ENCODE data around the gene FXYD3. TPM values are rescaled to one million over a fixed set of nuclear protein-coding genes. Genes with fewer than 3 reads are reported as not detected.
A peak's percentile ranks its signal among the peaks of the same experiment; 100 is the strongest.

FXYD3 gene
- total RNA-seq, 1 experiment from 2014 or later, result not detected

DNA sequence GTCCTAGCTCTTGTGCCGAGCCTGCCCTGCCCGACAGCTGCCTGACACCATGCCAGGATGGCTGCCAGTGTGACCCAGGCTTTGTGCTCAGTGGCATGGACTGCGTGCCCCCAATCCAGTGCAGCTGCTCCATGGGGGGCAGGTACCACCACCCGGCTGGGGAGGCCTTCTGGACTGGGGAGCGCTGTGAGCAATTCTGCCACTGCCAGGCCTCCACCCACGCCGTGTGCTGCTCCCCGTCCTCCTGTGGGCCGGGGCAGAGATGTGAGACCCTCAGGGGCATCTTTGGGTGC is 9.4 kb upstream of the FXYD3 start:
- DNase-seq (ENCODE audit: low spot score), result no peak

DNA sequence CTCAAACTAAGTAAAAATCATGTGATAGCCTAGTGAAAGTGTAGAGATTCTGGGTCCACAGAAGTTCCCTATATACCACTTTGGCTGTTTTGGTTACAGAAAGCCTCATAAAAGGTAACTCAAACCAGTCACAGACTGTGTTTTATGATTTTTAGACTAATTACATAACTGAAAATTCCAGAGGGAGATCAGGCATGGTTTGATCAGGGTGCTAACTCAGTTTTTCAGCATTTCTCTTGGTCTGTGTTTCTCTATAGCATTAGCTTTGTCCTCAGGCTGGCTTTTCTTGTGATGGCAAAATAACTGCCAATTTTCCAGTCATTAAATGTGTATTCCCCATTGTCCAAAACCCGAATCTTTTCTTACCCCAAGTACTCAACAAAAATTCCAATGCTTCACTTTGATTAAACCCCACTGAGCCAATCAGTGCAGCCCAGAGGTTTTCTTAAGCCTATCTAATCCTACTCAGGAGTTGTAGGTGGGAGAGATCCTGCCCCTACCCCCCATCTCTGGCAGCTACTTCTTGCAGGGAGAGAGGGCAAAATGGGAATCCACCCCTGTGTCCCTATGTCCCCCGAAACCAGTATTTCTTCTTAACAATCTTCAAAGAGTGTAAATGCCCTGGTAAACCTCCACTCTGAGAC is 8.6 kb upstream of the FXYD3 start:
- DNase-seq (ENCODE audit: low spot score), result no peak

DNA sequence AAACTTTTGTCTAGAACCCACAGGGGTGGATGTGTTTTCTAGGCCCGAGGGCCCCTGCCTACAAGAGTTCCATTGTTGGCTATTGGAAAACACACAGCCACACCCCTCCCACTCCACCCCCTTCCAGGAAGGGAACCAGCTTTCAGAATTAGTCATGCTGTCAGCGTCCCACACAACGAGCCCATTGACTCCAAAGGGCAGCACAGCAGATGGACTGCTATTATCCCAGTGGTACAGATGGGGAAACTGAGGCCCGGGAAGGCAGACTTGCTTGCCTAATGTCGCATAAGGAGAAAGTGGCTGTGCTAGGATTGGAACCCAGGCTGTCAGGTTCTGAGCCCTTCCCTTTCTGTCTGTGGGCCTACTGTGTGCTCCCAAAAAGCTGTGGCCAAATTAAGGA is 8.1 kb upstream of the FXYD3 start:
- DNase-seq (ENCODE audit: low spot score), result peak; percentile 62

DNA sequence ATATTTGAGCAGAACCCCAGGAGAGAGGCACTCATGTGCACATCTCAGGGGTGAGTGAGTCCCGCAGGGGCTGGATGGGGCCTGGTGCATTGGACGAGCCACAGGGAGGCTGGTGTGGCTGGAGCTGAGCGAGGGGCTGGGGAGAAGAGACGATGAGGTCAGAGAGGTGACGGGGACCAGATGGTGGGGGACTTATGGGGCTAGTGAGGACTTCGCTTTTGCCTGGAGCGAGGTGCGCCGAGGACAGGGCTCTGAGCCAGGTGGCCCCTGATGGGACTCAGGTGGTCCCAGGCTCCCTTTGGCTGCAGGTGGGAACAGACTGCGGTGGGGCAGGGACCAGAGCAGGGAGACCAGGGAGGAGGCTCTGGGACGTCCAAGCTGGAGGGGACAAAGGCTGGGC is 6.9 kb upstream of the FXYD3 start:
- no peak for DNase-seq (ENCODE audit: low spot score)

GRCh38 chr19:35109395-35110112 is 6.1 kb upstream of the FXYD3 start:
- no peak for DNase-seq (ENCODE audit: low spot score)

- DNase-seq (ENCODE audit: low spot score), result no peak
Observed at GRCh38 chr19:35110974-35111373, 4.6 kb upstream of the FXYD3 start.

DNA sequence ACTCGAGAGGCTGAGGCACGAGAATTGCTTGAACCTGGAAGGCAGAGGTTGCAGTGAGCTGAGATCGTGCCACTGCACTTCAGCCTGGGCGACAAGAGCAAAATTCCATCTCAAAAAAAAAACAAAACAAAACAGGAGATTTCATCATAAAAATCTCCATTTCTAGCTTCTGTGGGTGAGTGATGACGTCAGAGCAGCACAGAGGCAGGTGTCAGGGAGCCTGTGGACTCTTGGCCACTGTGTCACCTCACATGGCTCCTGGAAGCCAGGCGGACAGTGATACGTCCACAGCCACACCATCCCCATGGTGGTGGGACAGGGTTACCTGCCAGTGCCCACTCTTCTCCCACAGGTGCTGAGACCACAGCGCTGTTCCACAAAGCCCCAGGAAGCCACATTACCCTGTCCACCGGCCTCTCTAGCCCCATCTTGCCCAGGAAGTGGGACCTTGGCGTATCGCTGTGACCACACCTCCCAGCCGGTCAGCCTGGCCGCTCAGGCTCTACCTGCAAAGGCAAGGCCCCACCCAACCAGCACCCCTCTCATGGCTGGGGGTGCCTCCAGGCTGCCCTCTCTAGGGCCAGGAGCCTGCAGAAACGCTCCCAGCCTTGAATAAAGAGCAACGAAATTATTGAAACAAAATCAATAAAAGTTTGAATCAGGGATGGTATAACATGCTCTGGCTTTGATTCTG is 2.5 kb upstream of the FXYD3 start:
- no peak for DNase-seq (ENCODE audit: low spot score)

- peak; percentile 59 for DNase-seq (ENCODE audit: low spot score)
Observed at GRCh38 chr19:35114353-35115176, 1.1 kb upstream of the FXYD3 start.

- DNase-seq (ENCODE audit: low spot score), result no peak
Observed at GRCh38 chr19:35116072-35116801, 614 bp downstream of the FXYD3 start.

DNA sequence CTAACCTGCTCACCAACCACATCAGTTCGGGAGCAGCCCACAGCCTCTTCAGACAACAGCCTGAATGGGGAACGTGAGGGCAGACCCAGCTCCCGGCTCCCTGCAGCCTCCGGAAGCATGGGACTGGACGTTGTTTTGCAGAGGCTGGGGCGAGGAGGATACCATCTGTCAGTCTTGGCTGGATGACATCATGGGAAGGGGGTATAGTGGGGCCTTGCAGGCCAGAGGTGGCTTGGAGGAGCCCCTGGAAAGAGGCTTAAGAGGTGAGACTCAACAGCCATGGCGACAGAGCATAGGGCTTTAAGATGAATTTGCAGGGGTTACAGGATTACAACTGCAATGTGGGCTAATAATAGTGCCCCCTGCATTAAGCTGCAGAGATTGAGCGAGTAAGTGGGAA is 1.5 kb downstream of the FXYD3 start:
- no peak for DNase-seq (ENCODE audit: low spot score)

DNA sequence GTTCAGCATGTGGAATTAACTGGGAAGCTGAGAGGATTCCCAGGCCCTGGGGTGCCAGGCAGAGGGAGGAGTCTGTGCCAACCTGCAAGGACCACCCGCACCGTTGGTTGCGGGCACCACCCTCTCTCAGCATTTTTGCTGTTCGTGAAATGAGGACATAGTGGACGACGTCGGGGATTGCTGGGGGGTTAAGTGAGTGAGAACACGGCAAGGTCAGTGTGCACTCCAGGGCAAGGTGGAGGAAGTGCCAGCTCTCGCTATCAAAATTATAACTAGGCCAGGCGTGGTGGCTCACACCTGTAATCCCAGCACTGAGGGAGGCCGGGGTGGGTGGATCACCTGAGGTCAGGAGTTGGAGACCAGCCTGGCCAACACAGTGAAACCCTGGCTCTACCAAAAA is 2.2 kb downstream of the FXYD3 start:
- no peak for DNase-seq (ENCODE audit: low spot score)

GRCh38 chr19:35118268-35119020 is 2.8 kb downstream of the FXYD3 start:
- no peak for DNase-seq (ENCODE audit: low spot score)

DNA sequence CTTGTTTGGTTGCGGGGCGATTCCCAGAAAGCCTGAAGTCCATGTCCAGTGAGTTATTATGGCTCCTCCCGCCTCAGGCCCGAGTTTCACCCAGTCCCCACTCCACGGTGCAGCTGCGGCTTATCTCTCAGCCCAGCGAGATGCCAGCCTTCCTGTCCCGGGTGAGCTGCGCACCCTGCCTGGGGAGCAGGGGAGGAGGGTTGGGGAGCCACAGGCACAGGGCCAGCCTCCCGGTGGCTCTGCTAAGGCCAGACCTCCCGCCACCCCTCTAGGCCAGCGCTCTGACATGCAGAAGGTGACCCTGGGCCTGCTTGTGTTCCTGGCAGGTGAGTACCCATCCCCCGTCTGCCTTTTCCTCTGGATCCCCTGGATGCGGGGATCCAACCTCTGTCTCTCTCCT is 3.5 kb downstream of the FXYD3 start:
- DNase-seq (ENCODE audit: low spot score), result no peak

DNA sequence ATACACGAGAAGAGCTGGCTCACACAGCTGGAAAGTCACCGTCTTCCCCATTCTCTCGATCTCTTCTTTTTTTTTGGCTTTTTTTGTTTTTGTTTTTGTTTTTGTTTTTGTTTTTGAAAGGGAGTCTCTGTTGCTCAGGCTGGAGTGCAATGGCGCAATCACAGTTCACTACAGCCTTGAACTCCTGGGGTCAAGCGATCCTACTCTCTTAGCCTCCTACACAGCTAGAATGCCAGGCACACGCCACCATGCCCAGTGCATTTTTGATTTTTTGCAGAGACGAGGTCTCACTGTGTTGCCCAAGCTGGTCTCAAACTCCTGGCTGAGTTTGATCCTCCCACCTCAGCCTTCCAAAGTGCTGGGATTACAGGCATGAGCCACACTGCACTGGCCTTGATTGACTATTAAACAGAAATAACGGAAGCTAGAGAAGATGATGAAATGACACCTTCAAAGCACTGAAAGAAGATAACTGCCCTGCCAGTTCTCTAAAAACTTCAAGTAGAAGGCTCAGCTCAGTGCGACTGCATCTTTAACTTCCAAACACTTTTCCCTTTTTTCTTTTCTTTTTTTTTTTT is 4.0 kb downstream of the FXYD3 start:
- no peak for DNase-seq (ENCODE audit: low spot score)

GRCh38 chr19:35120492-35120891 is 4.9 kb downstream of the FXYD3 start:
- peak; percentile 87 for DNase-seq (ENCODE audit: low spot score)

DNA sequence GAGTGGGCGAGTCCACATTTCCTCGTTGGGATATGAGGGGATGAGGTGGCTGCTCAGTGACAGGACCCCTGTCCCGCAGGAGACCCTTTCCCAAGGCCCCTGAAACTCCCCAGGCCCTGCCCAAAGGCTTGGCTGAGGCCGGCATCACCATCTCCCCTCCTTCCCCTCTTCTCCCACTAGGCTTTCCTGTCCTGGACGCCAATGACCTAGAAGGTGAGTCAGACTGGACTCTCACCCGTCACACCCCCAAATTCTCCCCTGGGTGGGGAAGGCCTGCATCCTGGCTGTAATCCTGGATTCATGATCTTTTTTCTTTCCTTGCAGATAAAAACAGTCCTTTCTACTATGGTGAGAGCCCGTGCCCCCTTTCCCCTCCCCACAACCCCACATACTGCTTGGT is 5.3 kb downstream of the FXYD3 start:
- DNase-seq (ENCODE audit: low spot score), result no peak

DNA sequence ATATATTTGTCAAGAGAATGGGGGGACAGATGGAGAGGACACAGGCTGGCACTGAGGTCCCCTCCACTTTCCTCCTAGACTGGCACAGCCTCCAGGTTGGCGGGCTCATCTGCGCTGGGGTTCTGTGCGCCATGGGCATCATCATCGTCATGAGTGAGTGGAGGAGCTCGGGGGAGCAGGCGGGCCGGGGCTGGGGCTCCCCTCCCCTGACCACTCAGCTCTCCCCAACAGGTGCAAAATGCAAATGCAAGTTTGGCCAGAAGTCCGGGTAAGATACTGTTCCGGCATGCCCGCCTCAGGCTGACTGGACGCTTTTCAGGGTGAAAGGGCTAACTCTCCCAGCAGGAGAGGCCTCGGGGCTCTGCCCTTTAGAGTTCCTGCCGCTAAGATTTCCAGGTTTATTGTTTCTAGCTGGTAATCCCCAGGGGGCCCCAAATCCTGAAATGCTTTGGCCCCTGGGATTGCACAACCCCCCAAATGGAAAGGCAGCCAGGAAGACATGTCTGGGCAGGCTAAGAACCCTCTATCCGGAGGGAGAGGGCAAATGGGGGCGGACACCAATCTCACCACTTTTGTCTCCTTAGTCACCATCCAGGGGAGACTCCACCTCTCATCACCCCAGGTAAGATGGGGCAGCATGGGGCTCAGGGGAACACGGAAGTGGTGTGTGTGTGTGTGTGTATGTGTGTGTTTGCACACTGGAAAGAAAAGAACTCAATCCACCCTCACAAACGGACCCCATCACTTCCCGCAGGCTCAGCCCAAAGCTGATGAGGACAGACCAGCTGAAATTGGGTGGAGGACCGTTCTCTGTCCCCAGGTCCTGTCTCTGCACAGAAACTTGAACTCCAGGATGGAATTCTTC is 7.3 kb downstream of the FXYD3 start:
- DNase-seq (ENCODE audit: low spot score), result no peak

- DNase-seq (ENCODE audit: low spot score), result peak; percentile 61
Observed at GRCh38 chr19:35123573-35123972, 8.0 kb downstream of the FXYD3 start.

Data from H4 (cell line).